Motor neuron (in vitro differentiated cells): Measurements from ENCODE around the gene MYADML2. TPM values are rescaled to one million over a fixed set of nuclear protein-coding genes. Genes with fewer than 3 reads are reported as not detected.

Experiments used
- ATAC-seq, 8 experiments: fragments of 200-7000 bp; cut with Tn5 transposase; replicated peaks in 6 of 8; 2 replicates each; pipeline ENCODE4 v1.8.0; 2021; ENCODE audit warnings: mild to moderate bottlenecking in 8 of 8, moderate library complexity in 8 of 8
- H3K27ac ChIP-seq, 2 donors: fragments of 250-450 bp; sonication (Bioruptor Pico); 2 replicates each; pipeline ENCODE4 v1.9.0; 2021; ENCODE audit warnings: antibody characterized with exemption in 2 of 2, mild to moderate bottlenecking in 2 of 2, moderate library complexity in 1 of 2
- H3K4me1 ChIP-seq, 2 donors: fragments of 250-450 bp; sonication (Bioruptor Pico); replicated peaks in 1 of 2; 2 replicates each; pipeline ENCODE4 v1.6.1; 2021; ENCODE audit warnings: antibody characterized with exemption in 2 of 2, mild to moderate bottlenecking in 2 of 2, moderate library complexity in 1 of 2
- H3K4me3 ChIP-seq, 5 donors: fragments of 250-450 bp; sonication (Bioruptor Pico); 2 replicates each; pipeline ENCODE4 v1.9.0; 2021; ENCODE audit warnings: antibody characterized with exemption in 5 of 5, mild to moderate bottlenecking in 5 of 5, moderate library complexity in 4 of 5
- WGBS, 10 experiments: fragments of 450-650 bp; shearing (Covaris generic); methylation state at CpG; one replicate each; pipeline ENCODE4 v1.0.0; 2022; 5-methylcytosine and 5-hydroxymethylcytosine counted together
- in situ Hi-C, 9 experiments: fragments of 400-800 bp; cut with MboI; loops; one replicate each; pipeline ENCODE4 v1.15.0; 2021; ENCODE audit warnings: low sequenced_read_pairs in 9 of 9, low pct_unique_long_range_greater_than_20kb in 2 of 9; ENCODE audit not compliant: unreplicated experiment in 9 of 9
- total RNA-seq, 8 experiments: library from RNA; unstranded; fragments of 300-600 nt; gene quantifications; 2 replicates each; pipeline versions ENCODE4 v1.2.3 to v1.2.4, GENCODE V29; 2022

MYADML2 gene
- total RNA-seq, 8 experiments from 2014 or later: 0.10 to 1.4 (median 0.47) TPM

DNA sequence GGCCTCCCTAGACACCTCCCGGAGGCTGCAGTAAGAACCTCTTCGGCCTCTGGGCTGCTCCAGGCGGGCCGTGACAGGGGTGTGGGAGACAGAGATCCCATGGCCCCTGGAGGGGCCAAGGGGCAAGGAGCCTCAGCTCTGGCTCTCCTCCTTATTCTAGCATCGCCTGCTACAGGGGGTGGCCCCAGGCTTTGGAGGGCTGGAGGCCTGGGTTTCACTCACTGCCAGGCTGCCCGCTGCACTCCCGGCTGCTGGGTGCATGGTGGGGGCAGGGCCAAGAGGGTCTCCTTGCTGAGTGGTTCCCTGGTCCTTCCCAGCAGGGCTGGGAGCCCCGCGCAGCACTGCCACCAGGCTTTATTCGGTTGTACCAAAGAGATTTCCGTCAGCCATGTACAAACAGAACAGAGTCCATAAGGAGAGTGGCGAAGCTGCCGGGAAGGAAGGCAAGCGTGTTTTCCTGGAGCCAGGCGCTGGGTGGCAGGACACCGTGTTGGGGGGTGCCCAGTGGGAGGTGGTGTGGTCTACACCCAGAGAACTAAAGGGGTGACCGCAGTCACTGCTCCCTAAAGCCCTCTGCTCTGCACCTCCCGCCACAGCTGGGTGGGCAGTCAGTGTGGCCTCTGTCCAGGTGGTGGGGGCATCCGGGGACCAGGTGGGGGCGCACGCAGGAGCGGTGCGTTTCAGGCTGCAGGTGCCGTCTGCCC lies 43.0 kb downstream of the MYADML2 start:
- Histone ChIP-seq H3K4me3 (no peak overlapping the region), H3K4me1 (peaks cover 4% of the 10 kb centered on the region in 2 donors), H3K27ac (no peak overlapping the region)
- in situ Hi-C loops: no loop called here
- ATAC-seq: no peak
- WGBS, 10 experiments: 87 to 100% (median 90%) methylated on average over 1 to 5 of the region's 24 CpGs; no CpG with 5 or more reads in 5 of the 10 experiments

DNA sequence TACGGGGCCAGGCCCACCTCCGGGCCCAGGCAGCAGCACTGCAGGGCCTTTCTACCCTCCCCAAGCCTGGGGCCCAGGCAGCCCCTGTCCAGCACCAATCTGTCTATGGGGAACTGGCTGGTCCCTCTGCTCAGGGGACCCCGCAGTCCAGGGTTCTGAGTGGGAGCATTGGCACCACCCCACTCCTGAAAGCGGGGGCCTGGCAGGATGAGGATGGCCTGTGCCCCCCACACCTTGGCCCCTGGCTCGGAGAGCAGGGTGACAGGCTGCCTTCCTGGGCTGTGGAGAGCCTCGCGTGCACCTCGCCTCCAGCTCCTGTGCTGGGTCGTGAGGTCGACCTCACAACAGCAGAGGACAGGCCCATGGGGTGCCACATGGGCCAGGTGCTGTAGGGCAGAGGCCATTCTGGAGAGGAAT lies 43.6 kb downstream of the MYADML2 start:
- 55 to 100% (median 80%) methylated on average over 1 to 5 of the region's 10 CpGs; no CpG with 5 or more reads in 4 of the 10 experiments for WGBS, 10 experiments
- in situ Hi-C loops: no loop called here
- no peak for ATAC-seq

GRCh38 chr17:81902653-81903414 lies 44.2 kb downstream of the MYADML2 start:
- WGBS, 10 experiments: 54 to 80% methylated on average over 1 to 3 of the region's 47 CpGs; no CpG with 5 or more reads in 8 of the 10 experiments
- Histone ChIP-seq H3K4me1 (peaks cover 4% of the 10 kb centered on the region in 2 donors), H3K27ac (no peak overlapping the region), H3K4me3 (peak overlapping the region in 2 of 5 donors; percentile 26 to 29)
- peak in 3 of 8 experiments; percentile 3 to 6 (median 5) for ATAC-seq
- in situ Hi-C loops: no loop called here

More for the DNA sequence above, 43.6 kb downstream of the MYADML2 start:
- peaks cover 4% of the 10 kb centered on the region in 2 donors for H3K4me1 ChIP-seq
- H3K4me3 ChIP-seq: no peak overlapping the region
- H3K27ac ChIP-seq: no peak overlapping the region

- in situ Hi-C loops: no loop called here
- Histone ChIP-seq H3K27ac (no peak within 1 kb of the TSS), H3K4me3 (peak within 1 kb of the TSS; percentile 14 to 29 (median 26)), H3K4me1 (peaks cover 4% of the 10 kb centered on the region in 2 donors)
- WGBS, 10 experiments: 0 to 27% (median 0%) methylated on average over 1 to 2 of the region's 79 CpGs; no CpG with 5 or more reads in 7 of the 10 experiments
- peak; percentile 49 to 78 (median 56) for ATAC-seq
These were observed 44.9 kb downstream of the MYADML2 start, which contains the start of gene NPB for GRCh38 chr17:81902023-81902652. NPB (plus strand) TSS chr17:81902238; CDS start chr17:81902278, 40 bp downstream.

DNA sequence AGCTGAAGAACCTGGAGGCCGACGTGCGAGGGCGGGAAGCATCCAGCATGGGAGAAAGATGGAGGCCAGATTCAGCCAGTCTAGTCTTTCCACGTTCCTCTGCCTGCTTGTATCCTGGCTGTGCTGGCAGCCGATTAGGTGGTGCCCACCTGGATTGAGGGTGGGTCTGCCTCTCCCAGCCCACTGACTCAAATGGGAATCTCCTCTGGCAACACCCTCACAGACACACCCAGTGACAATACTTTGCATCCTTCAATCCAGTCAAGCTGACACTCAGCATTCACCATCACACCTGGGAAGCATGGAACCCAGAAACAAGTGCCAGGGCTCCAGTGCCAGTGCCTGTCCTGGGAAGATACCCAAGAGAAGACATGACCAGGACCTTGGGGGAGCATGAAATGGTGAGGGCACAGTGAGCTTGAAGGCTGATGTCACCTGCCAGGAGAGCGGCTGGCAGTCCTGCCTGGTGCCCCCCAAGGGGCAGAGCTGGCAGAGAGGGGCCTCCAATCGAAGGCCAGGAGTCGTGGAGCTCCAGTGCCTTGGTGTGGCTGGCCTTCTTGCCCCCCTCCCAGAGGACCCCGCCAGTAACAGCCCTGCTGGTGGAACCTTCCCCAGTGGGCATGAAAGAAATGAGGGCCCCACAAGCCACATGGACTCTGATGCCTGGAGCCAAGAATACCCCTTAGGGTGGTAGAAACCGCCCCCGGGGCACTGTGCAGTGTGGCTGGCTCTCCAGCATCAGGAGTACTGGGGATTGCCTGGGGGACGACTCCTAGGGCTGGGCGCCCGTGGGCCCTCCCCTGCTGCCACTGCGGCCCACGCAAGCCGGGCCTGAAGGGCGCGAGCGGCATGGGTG lies 45.6 kb downstream of the MYADML2 start:
- peak overlapping the region; percentile 14 to 29 (median 26) for H3K4me3 ChIP-seq
- peaks cover 4% of the 10 kb centered on the region in 2 donors for H3K4me1 ChIP-seq
- in situ Hi-C loops: no loop called here
- 22 to 100% (median 95%) methylated on average over 2 to 9 of the region's 21 CpGs; no CpG with 5 or more reads in 3 of the 10 experiments for WGBS, 10 experiments
- peak in 4 of 8 experiments; percentile 2 to 22 (median 5) for ATAC-seq
- no peak overlapping the region for H3K27ac ChIP-seq

DNA sequence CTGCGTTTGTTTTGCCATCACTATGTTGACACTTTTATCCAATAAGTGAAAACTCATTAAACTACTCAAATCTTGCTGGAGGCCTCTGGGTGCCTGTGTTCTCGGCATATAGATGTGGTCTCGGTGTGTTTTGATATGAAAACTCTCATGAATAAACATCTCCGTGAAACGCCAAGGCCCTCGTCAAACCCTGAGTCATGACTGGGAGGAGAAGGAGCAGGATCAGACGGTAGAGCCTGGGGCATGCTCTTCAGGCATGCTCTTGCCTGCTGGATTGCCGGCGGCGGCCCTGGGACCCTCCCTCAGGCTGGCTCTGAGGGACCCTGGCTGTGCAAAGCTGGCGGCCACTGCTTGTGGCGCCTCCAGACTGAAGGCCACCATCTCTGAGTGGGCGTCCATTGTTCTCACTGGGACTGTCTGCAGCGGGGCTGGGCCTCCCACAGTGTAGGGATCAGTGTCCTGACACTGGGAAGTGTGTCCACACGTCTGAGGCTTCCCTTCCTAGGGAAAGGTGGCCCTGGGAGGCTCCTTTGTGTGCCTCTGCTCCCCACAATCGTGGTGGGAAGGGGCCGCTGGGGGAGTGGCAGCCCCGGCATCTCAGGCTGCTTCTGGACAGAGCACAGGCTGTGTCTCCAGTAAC lies 46.7 kb downstream of the MYADML2 start:
- in situ Hi-C loops: no loop called here
- ATAC-seq: peak in 3 of 8 experiments; percentile 2 to 8 (median 3)
- Histone ChIP-seq H3K4me1 (peaks cover 4% of the 10 kb centered on the region in 2 donors), H3K4me3 (no peak overlapping the region), H3K27ac (no peak overlapping the region)
- WGBS, 10 experiments: 50 to 100% (median 79%) methylated on average over 1 to 5 of the region's 18 CpGs; no CpG with 5 or more reads in 2 of the 10 experiments

- H3K4me1 ChIP-seq: peaks cover 4% of the 10 kb centered on the region in 2 donors
- 50 to 100% (median 91%) methylated on average over 1 to 6 of the region's 22 CpGs; no CpG with 5 or more reads in 5 of the 10 experiments for WGBS, 10 experiments
- in situ Hi-C loops: no loop called here
- H3K27ac ChIP-seq: no peak overlapping the region
- no peak overlapping the region for H3K4me3 ChIP-seq
- ATAC-seq: no peak
These were observed 47.4 kb downstream of the MYADML2 start for GRCh38 chr17:81899514-81900166.

GRCh38 chr17:81898885-81899284 lies 48.1 kb downstream of the MYADML2 start:
- WGBS, 10 experiments: 70 to 100% (median 100%) methylated on average over 1 to 2 of the region's 9 CpGs; no CpG with 5 or more reads in 5 of the 10 experiments
- no peak overlapping the region for H3K27ac ChIP-seq
- H3K4me3 ChIP-seq: no peak overlapping the region
- H3K4me1 ChIP-seq: peaks cover 4% of the 10 kb centered on the region in 2 donors
- in situ Hi-C loops: no loop called here
- ATAC-seq: no peak

DNA sequence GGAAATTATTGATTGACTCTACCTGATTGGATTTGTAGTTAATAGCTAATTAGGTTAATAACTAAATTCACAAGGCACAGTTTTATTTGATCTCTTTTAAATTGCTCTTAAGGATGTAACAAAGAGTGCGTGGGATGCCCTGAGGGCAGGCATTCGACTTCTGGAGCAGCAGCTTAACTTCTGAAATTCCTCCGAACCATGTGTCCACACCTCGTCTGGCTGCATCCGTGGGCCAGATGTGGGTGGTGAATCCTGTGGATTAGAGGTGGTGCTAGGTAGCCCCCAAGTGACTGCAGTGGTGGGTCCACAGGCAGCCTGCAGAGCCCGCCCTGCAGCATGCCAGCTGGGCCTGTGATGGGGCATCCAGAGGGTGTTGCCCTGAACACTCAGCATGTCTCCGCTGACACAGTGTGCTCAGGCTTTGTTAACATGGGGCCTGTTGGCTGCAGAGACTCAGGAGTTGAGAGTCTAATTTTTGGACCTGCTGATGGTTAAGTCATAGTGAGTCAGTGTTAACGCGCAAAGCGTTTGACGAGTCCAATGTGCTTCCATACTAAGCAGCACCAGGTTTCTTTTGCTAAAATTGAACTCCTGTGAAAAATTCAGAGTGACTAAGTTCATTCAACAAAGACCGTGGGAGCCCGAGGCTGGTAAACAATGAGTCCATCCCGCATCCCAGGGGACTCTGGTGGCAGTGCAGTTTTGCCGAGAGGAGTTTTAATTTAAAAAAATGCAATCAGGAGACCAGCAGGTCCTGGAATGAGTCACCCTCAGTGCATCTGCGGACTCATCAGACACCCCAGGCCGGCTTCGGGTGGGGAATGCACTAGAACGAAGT lies 48.8 kb downstream of the MYADML2 start:
- peak; percentile 16 to 69 (median 54) for ATAC-seq
- Histone ChIP-seq H3K4me3 (no peak overlapping the region), H3K27ac (no peak overlapping the region), H3K4me1 (peaks cover 4% of the 10 kb centered on the region in 2 donors)
- in situ Hi-C loops: no loop called here
- WGBS, 10 experiments: 15 to 100% (median 83%) methylated on average over 1 to 8 of the region's 19 CpGs

DNA sequence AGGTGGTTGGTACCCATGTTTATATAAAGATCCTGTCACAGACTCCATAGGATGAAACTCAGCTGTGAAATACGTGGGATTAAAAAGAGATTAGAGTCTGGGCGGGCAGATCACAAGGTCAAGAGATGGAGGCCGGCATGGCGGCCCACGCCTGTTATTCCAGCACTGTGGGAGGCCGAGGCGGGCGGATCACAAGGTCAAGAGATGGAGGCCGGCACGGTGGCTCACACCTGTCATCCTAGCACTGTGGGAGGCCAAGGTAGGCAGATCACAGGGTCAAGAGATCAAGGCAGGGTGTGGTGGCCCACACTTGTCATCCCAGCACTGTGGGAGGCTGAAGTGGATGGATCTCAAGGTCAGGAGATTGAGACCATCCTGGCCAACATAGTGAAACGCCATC lies 51.6 kb downstream of the MYADML2 start:
- in situ Hi-C loops: no loop called here
- WGBS, 10 experiments: 86 to 100% (median 100%) methylated on average over 2 to 11 of the region's 11 CpGs; no CpG with 5 or more reads in 3 of the 10 experiments
- ATAC-seq: no peak
- no peak overlapping the region for H3K4me3 ChIP-seq
- peaks cover 6 to 7% of the 10 kb centered on the region in 2 donors for H3K4me1 ChIP-seq
- H3K27ac ChIP-seq: no peak overlapping the region

DNA sequence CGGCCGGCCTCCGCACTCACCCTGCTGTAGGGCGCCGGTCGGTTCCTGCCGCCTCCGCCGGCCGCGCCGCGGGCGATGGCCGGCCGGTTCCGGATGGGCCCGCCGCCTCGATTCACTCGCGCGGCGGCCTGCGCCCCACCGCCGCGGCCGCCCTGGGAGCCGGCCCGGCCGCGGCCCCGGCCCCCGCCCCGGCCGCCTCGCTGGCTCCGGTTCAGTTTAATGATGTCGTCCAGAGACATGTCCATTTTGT lies 55.8 kb downstream of the MYADML2 start:
- Histone ChIP-seq H3K27ac (peak overlapping the region; percentile 95 to 99), H3K4me1 (peaks cover 11 to 14% of the 10 kb centered on the region in 2 donors), H3K4me3 (peak overlapping the region; percentile 60 to 99 (median 86))
- ATAC-seq: peak in 6 of 8 experiments; percentile 2 to 35 (median 8)
- no CpG with 5 or more reads among the region's 40 CpGs for WGBS, 10 experiments
- in situ Hi-C loops: no loop called here
